Karpas-422 (cell line): ENCODE data around the gene CREB3L2. TPM values are rescaled to one million over a fixed set of nuclear protein-coding genes. Genes with fewer than 3 reads are reported as not detected.

Source experiments
- DNase-seq: peaks from one replicate; pipeline ENCODE4 v3.0.0-alpha.2; 2015
- H2AFZ ChIP-seq: fragments of 200-600 bp; sonication (generic); 2 replicates; pipeline ENCODE4 v1.6.1; 2014; ENCODE audit warnings: antibody characterized with exemption, low read length, mixed read lengths
- H3K27ac ChIP-seq: fragments of 200-600 bp; sonication (generic); 2 replicates; pipeline ENCODE4 v1.5.1; 2014; ENCODE audit warnings: mild to moderate bottlenecking, low read length, moderate library complexity
- H3K27me3 ChIP-seq: fragments of 200-600 bp; sonication (generic); 2 replicates; pipeline ENCODE4 v1.6.1; 2014; ENCODE audit warnings: low read length, mixed read lengths
- H3K36me3 ChIP-seq: fragments of 200-600 bp; sonication (generic); 2 replicates; pipeline ENCODE4 v1.6.1; 2014; ENCODE audit warnings: low read length, mixed read lengths; ENCODE audit not compliant: insufficient read depth
- H3K4me1 ChIP-seq: fragments of 200-600 bp; sonication (generic); 2 replicates; pipeline ENCODE4 v1.6.1; 2014; ENCODE audit warnings: mild to moderate bottlenecking, low read length, mixed read lengths
- H3K4me2 ChIP-seq: fragments of 200-600 bp; sonication (generic); 2 replicates; pipeline ENCODE4 v1.6.1; 2014; ENCODE audit warnings: low read length, low read depth, mild to moderate bottlenecking; ENCODE audit not compliant: poor library complexity, severe bottlenecking
- H3K4me3 ChIP-seq: fragments of 200-600 bp; sonication (generic); 2 replicates; pipeline ENCODE4 v1.5.1; 2014; ENCODE audit warnings: mild to moderate bottlenecking, antibody characterized with exemption, low read length, mixed read lengths
- H3K79me2 ChIP-seq: fragments of 200-600 bp; sonication (generic); 2 replicates; pipeline ENCODE4 v1.6.1; 2014; ENCODE audit warnings: mild to moderate bottlenecking, low read length, mixed read lengths
- H3K9ac ChIP-seq: fragments of 200-600 bp; sonication (generic); 2 replicates; pipeline ENCODE4 v1.6.0; 2014; ENCODE audit warnings: low read length
- H3K9me2 ChIP-seq: fragments of 200-600 bp; sonication (generic), shearing (Covaris generic); replicated peaks from 2 replicates; pipeline ENCODE4 v1.6.0; 2014; ENCODE audit warnings: mild to moderate bottlenecking, low read length, moderate library complexity; ENCODE audit not compliant: insufficient read depth
- H3K9me3 ChIP-seq: fragments of 300-700, 200-600 bp; sonication (generic); 2 replicates; pipeline ENCODE4 v1.6.1; 2014; ENCODE audit warnings: low read length, mixed read lengths
- H4K20me1 ChIP-seq: fragments of 200-600 bp; sonication (generic); 2 replicates; pipeline ENCODE4 v1.6.1; 2014; ENCODE audit warnings: mild to moderate bottlenecking, antibody characterized with exemption, low read length, low read depth; ENCODE audit not compliant: insufficient read depth
- total RNA-seq: library from RNA; depleted of rRNA; stranded (reverse); fragments of >200 nt; shearing (Covaris generic); gene quantifications from 2 replicates; pipeline ENCODE4 v1.2.3, GENCODE V29; 2014; ENCODE audit warnings: low replicate concordance

Gene CREB3L2
- total RNA-seq, 1 experiment from 2014 or later: not detected

- Histone ChIP-seq H3K9ac (no peak overlapping the region), H3K9me3 (no peaks in the 10 kb centered on the region), H3K9me2 (no peaks in the 10 kb centered on the region), H3K27ac (no peak overlapping the region), H3K4me3 (no peak overlapping the region), H3K27me3 (no peaks in the 10 kb centered on the region), H3K4me1 (no peaks in the 10 kb centered on the region), H4K20me1 (no peaks in the 10 kb centered on the region), H3K4me2 (no peak overlapping the region), H2AFZ (no peak overlapping the region), H3K79me2 (no peaks in the 10 kb centered on the region), H3K36me3 (no peaks in the 10 kb centered on the region)
- no peak for DNase-seq
Measured at GRCh38 chr7:137953665-137954470, 48.0 kb downstream of the CREB3L2 start.

GRCh38 chr7:137953043-137953664 is 48.7 kb downstream of the CREB3L2 start:
- H3K36me3 ChIP-seq: no peaks in the 10 kb centered on the region
- no peaks in the 10 kb centered on the region for H3K9me3 ChIP-seq
- no peaks in the 10 kb centered on the region for H3K4me1 ChIP-seq
- no peaks in the 10 kb centered on the region for H3K79me2 ChIP-seq
- no peaks in the 10 kb centered on the region for H4K20me1 ChIP-seq
- H3K9me2 ChIP-seq: no peaks in the 10 kb centered on the region
- H3K4me2 ChIP-seq: no peak overlapping the region
- no peak overlapping the region for H3K27ac ChIP-seq
- no peak overlapping the region for H2AFZ ChIP-seq
- H3K4me3 ChIP-seq: no peak overlapping the region
- H3K9ac ChIP-seq: no peak overlapping the region
- DNase-seq: no peak
- H3K27me3 ChIP-seq: no peaks in the 10 kb centered on the region

GRCh38 chr7:137952426-137952805 is 49.5 kb downstream of the CREB3L2 start:
- DNase-seq: no peak

GRCh38 chr7:137951700-137952425 is 50.0 kb downstream of the CREB3L2 start:
- H3K4me3 ChIP-seq: no peak overlapping the region
- no peak overlapping the region for H2AFZ ChIP-seq
- H3K9me2 ChIP-seq: no peaks in the 10 kb centered on the region
- DNase-seq: no peak
- no peak overlapping the region for H3K9ac ChIP-seq
- H3K79me2 ChIP-seq: no peaks in the 10 kb centered on the region
- no peaks in the 10 kb centered on the region for H3K4me1 ChIP-seq
- H4K20me1 ChIP-seq: no peaks in the 10 kb centered on the region
- no peaks in the 10 kb centered on the region for H3K27me3 ChIP-seq
- no peaks in the 10 kb centered on the region for H3K36me3 ChIP-seq
- H3K4me2 ChIP-seq: no peak overlapping the region
- no peak overlapping the region for H3K27ac ChIP-seq
- no peaks in the 10 kb centered on the region for H3K9me3 ChIP-seq

More at GRCh38 chr7:137952426-137952805, 49.5 kb downstream of the CREB3L2 start:
- no peaks in the 10 kb centered on the region for H4K20me1 ChIP-seq
- no peaks in the 10 kb centered on the region for H3K9me2 ChIP-seq
- no peaks in the 10 kb centered on the region for H3K27me3 ChIP-seq
- H3K27ac ChIP-seq: no peak overlapping the region
- H3K4me2 ChIP-seq: no peak overlapping the region
- H3K4me3 ChIP-seq: no peak overlapping the region
- no peaks in the 10 kb centered on the region for H3K36me3 ChIP-seq
- no peaks in the 10 kb centered on the region for H3K79me2 ChIP-seq
- no peak overlapping the region for H2AFZ ChIP-seq
- no peak overlapping the region for H3K9ac ChIP-seq
- no peaks in the 10 kb centered on the region for H3K9me3 ChIP-seq
- no peaks in the 10 kb centered on the region for H3K4me1 ChIP-seq

- no peak overlapping the region for H2AFZ ChIP-seq
- H3K27ac ChIP-seq: no peak overlapping the region
- no peaks in the 10 kb centered on the region for H3K36me3 ChIP-seq
- H3K27me3 ChIP-seq: no peaks in the 10 kb centered on the region
- no peaks in the 10 kb centered on the region for H3K4me1 ChIP-seq
- no peaks in the 10 kb centered on the region for H3K9me2 ChIP-seq
- no peaks in the 10 kb centered on the region for H3K79me2 ChIP-seq
- H4K20me1 ChIP-seq: no peaks in the 10 kb centered on the region
- no peak overlapping the region for H3K9ac ChIP-seq
- no peak for DNase-seq
- no peak overlapping the region for H3K4me2 ChIP-seq
- H3K9me3 ChIP-seq: no peaks in the 10 kb centered on the region
- no peak overlapping the region for H3K4me3 ChIP-seq
Measured at GRCh38 chr7:137950967-137951366, 50.9 kb downstream of the CREB3L2 start.

- Histone ChIP-seq H3K27me3 (no peaks in the 10 kb centered on the region), H3K9me2 (no peaks in the 10 kb centered on the region), H3K79me2 (no peaks in the 10 kb centered on the region), H3K4me2 (no peak overlapping the region), H2AFZ (no peak overlapping the region), H4K20me1 (no peaks in the 10 kb centered on the region), H3K27ac (no peak overlapping the region), H3K9me3 (no peaks in the 10 kb centered on the region), H3K4me3 (no peak overlapping the region), H3K9ac (no peak overlapping the region), H3K36me3 (no peaks in the 10 kb centered on the region), H3K4me1 (no peaks in the 10 kb centered on the region)
- DNase-seq: no peak
Measured at GRCh38 chr7:137950263-137950621, 51.6 kb downstream of the CREB3L2 start.

- Histone ChIP-seq H2AFZ (no peak overlapping the region), H3K9ac (no peak overlapping the region), H3K4me3 (no peak overlapping the region), H3K9me3 (no peaks in the 10 kb centered on the region), H3K79me2 (no peaks in the 10 kb centered on the region), H3K9me2 (no peaks in the 10 kb centered on the region), H3K4me2 (no peak overlapping the region), H3K4me1 (no peaks in the 10 kb centered on the region), H3K36me3 (no peaks in the 10 kb centered on the region), H4K20me1 (no peaks in the 10 kb centered on the region), H3K27ac (no peak overlapping the region), H3K27me3 (no peaks in the 10 kb centered on the region)
- DNase-seq: no peak
Measured at GRCh38 chr7:137949416-137950262, 52.2 kb downstream of the CREB3L2 start.
